ENCODE data around the gene AGAP1.

- TF ChIP-seq CTCF (IDR thresholded peaks at IDR 0.05) = no peak
- no peak for TF ChIP-seq POLR2A (IDR thresholded peaks at IDR 0.05)
- no peak for TF ChIP-seq POLR2AphosphoS5 (IDR thresholded peaks at IDR 0.05; ENCODE audit: insufficient read depth in 1 of 2, low read depth in 1 of 2)
Observed at GRCh38 chr2:236172255-236173035, 678.6 kb downstream of the AGAP1 start.

All from vagina (tissue), 2 donors.